Neuronal stem cell (in vitro differentiated cells): Measurements from ENCODE around the gene ACOT11.

ENCODE experiments used
- DNase-seq: peaks from one replicate; pipeline ENCODE4 v3.0.0-alpha.2; 2013; ENCODE audit warnings: low spot score
- H2AFZ ChIP-seq: one replicate; pipeline ENCODE4 v1.6.1; 2013; ENCODE audit warnings: mild to moderate bottlenecking, low read length, inconsistent platforms
- H2AK5ac ChIP-seq: 2 replicates; pipeline ENCODE4 v1.6.1; 2013; ENCODE audit warnings: low read depth, mild to moderate bottlenecking, inconsistent platforms, low read length, moderate library complexity, mixed read lengths
- H2BK120ac ChIP-seq: 2 replicates; pipeline ENCODE4 v1.6.1; 2013; ENCODE audit warnings: low read depth, mild to moderate bottlenecking, inconsistent platforms, low read length, moderate library complexity, mixed read lengths
- H2BK12ac ChIP-seq: one replicate; pipeline ENCODE4 v1.6.1; 2013; ENCODE audit warnings: low read length, inconsistent platforms
- H2BK15ac ChIP-seq: 2 replicates; pipeline ENCODE4 v1.6.1; 2013; ENCODE audit warnings: mild to moderate bottlenecking, low read length, inconsistent platforms, mixed read lengths
- H2BK5ac ChIP-seq: one replicate; pipeline ENCODE4 v1.6.1; 2013; ENCODE audit warnings: inconsistent platforms, mild to moderate bottlenecking, low read length, moderate library complexity
- H3K14ac ChIP-seq: one replicate; pipeline ENCODE4 v1.6.1; 2013; ENCODE audit warnings: low read length, inconsistent platforms
- H3K18ac ChIP-seq: 2 replicates; pipeline ENCODE4 v1.6.1; 2013; ENCODE audit warnings: low read length, inconsistent platforms
- H3K23ac ChIP-seq: 2 replicates; pipeline ENCODE4 v1.6.1; 2013; ENCODE audit warnings: low read depth, mild to moderate bottlenecking, mixed read lengths, low read length, inconsistent platforms; ENCODE audit not compliant: poor library complexity
- H3K27ac ChIP-seq: replicated peaks from 3 replicates; pipeline ENCODE4 v1.5.1; 2013; ENCODE audit warnings: low read length, inconsistent platforms
- H3K27me3 ChIP-seq, 3 experiments: 2 replicates each; pipeline ENCODE4 v1.6.1; 2013; ENCODE audit warnings: low read length in 3 of 3, mild to moderate bottlenecking in 2 of 3, inconsistent platforms in 1 of 3, low read depth in 1 of 3, mixed read lengths in 1 of 3, moderate library complexity in 1 of 3; ENCODE audit not compliant: control insufficient read depth in 3 of 3, insufficient read depth in 3 of 3
- H3K36me3 ChIP-seq, 2 donors: replicated peaks in 1 of 2; 2 replicates each; pipeline ENCODE4 v1.6.1; 2013; ENCODE audit warnings: low read length in 2 of 2; ENCODE audit not compliant: control insufficient read depth in 2 of 2, insufficient read depth in 2 of 2
- H3K4ac ChIP-seq: 2 replicates; pipeline ENCODE4 v1.6.1; 2013; ENCODE audit warnings: inconsistent platforms, mild to moderate bottlenecking, low read length, moderate library complexity
- H3K4me1 ChIP-seq, 2 donors: 1 replicate in 1 of 2; 2 replicates in 1 of 2; pipeline ENCODE4 v1.6.1; 2013; ENCODE audit warnings: low read length in 2 of 2, low read depth in 1 of 2; ENCODE audit not compliant: control insufficient read depth in 2 of 2, insufficient read depth in 1 of 2
- H3K4me2 ChIP-seq: one replicate; pipeline ENCODE4 v1.6.1; 2013; ENCODE audit warnings: mild to moderate bottlenecking, low read length, inconsistent platforms; ENCODE audit not compliant: insufficient read depth, poor library complexity, severe bottlenecking
- H3K4me3 ChIP-seq, 2 donors: 2 replicates each; pipeline ENCODE4 v1.5.1; 2013; ENCODE audit warnings: low read length in 2 of 2, mild to moderate bottlenecking in 2 of 2, inconsistent platforms in 1 of 2, moderate library complexity in 1 of 2
- H3K79me1 ChIP-seq: one replicate; pipeline ENCODE4 v1.6.1; 2013; ENCODE audit warnings: low read depth, mild to moderate bottlenecking, inconsistent platforms, low read length, moderate library complexity
- H3K9ac ChIP-seq: one replicate; pipeline ENCODE4 v1.6.1; 2013; ENCODE audit warnings: mild to moderate bottlenecking, low read depth, low read length, inconsistent platforms; ENCODE audit not compliant: poor library complexity
- H3K9me3 ChIP-seq, 2 donors: replicated peaks in 1 of 2; 2 replicates each; pipeline versions ENCODE3 to v1.6.1; 2013; ENCODE audit warnings: low read length in 2 of 2, mild to moderate bottlenecking in 2 of 2, inconsistent platforms in 1 of 2, low read depth in 1 of 2, mixed read lengths in 1 of 2, moderate library complexity in 1 of 2; ENCODE audit not compliant: control insufficient read depth in 2 of 2, insufficient read depth in 1 of 2
- H4K8ac ChIP-seq: one replicate; pipeline ENCODE4 v1.6.1; 2013; ENCODE audit warnings: low read depth, mild to moderate bottlenecking, inconsistent platforms, low read length, moderate library complexity
- H4K91ac ChIP-seq: one replicate; pipeline ENCODE4 v1.6.1; 2013; ENCODE audit warnings: low read length, low read depth, mild to moderate bottlenecking, inconsistent platforms; ENCODE audit not compliant: poor library complexity
- WGBS, 2 donors: extraction: QIAGEN DNeasy Blood & Tissue Kit; methylation state at CpG; one replicate each; pipeline ENCODE4 v1.1.7; 2013; ENCODE audit warnings: missing lambda C conversion rate in 2 of 2, mixed read lengths in 1 of 2; ENCODE audit not compliant: insufficient read length in 2 of 2, insufficient replicate concordance in 1 of 2; ENCODE audit errors: extremely low coverage in 2 of 2; 5-methylcytosine and 5-hydroxymethylcytosine counted together

The ACOT11 gene

DNA sequence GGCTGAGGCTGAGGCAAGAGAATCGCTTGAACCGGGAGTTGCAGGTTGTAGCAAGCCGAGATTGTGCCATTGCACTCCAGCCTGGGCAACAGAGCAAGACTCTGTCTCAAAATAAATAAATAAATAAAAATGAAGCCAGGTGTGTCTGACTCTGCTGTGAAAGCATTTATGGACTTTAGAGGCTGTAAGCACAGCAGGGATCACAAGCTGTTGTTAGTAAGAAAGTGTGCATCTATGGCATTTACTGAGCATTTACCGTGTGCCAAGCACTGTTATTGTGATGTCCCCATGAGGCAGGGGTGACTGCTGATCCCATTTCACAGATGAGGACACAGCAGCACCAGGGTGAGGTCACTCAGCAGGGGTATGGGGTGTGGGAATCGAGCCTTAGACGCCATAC is 55.2 kb downstream of the ACOT11 start:
- H3K4me1 ChIP-seq = peaks cover 0 to 6% of the 10 kb centered on the region in 2 donors
- no peak overlapping the region for H2AK5ac ChIP-seq
- H3K27ac ChIP-seq = no peak overlapping the region
- H2AFZ ChIP-seq = no peak overlapping the region
- no peak overlapping the region for H4K91ac ChIP-seq
- H3K4me2 ChIP-seq = no peak overlapping the region
- H2BK15ac ChIP-seq = no peak overlapping the region
- H3K9ac ChIP-seq = no peak overlapping the region
- no peak overlapping the region for H3K4ac ChIP-seq
- H2BK120ac ChIP-seq = no peak overlapping the region
- H4K8ac ChIP-seq = no peak overlapping the region
- no peak overlapping the region for H2BK12ac ChIP-seq
- peak overlapping the region; percentile 46 for H3K23ac ChIP-seq
- H3K14ac ChIP-seq = no peak overlapping the region
- peaks cover 0 to 2% of the 10 kb centered on the region in 2 donors for H3K36me3 ChIP-seq
- H3K9me3 ChIP-seq = peaks cover 0 to 2% of the 10 kb centered on the region in 2 donors
- no CpG with 5 or more reads among the region's 6 CpGs for WGBS, 2 donors
- H3K79me1 ChIP-seq = no peaks in the 10 kb centered on the region
- H2BK5ac ChIP-seq = no peak overlapping the region
- no peak for DNase-seq
- H3K4me3 ChIP-seq = no peak overlapping the region
- peak overlapping the region; percentile 23 for H3K18ac ChIP-seq
- no peaks in the 10 kb centered on the region for H3K27me3 ChIP-seq

DNA sequence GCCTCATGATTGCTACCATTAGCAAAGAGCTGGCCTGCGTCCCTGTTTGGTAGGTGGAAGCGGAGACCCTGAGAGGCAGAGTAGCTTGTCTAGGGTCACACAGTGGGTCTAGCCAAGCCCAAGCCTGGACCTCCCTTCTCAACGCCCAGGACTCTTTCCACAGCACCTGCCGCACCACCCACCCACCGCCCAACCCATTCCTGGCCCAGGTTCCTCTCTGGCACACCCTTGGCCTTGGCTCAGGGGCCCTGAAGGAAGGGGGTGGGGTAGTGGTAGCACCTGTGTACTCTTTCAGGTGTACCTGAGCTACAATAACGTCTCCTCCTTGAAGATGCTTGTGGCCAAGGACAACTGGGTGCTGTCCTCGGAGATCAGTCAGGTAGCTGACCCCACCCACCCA is 56.0 kb downstream of the ACOT11 start:
- Histone ChIP-seq H3K79me1 (no peaks in the 10 kb centered on the region), H3K27ac (no peak overlapping the region), H3K14ac (no peak overlapping the region), H3K9ac (no peak overlapping the region), H4K8ac (no peak overlapping the region), H2BK5ac (no peak overlapping the region), H3K27me3 (no peaks in the 10 kb centered on the region), H3K18ac (no peak overlapping the region), H2AFZ (no peak overlapping the region), H3K4me1 (peaks cover 0 to 6% of the 10 kb centered on the region in 2 donors), H2AK5ac (peak overlapping the region; percentile 82), H2BK12ac (no peak overlapping the region), H3K4me2 (no peak overlapping the region), H4K91ac (no peak overlapping the region), H3K9me3 (peaks cover 0 to 2% of the 10 kb centered on the region in 2 donors), H3K4ac (no peak overlapping the region), H2BK15ac (peak overlapping the region; percentile 62), H3K23ac (no peak overlapping the region), H3K4me3 (no peak overlapping the region), H3K36me3 (peaks cover 0 to 2% of the 10 kb centered on the region in 2 donors), H2BK120ac (no peak overlapping the region)
- WGBS, 2 donors = no CpG with 5 or more reads among the region's 7 CpGs
- DNase-seq = no peak

- Histone ChIP-seq H3K23ac (no peak overlapping the region), H3K4me3 (peak overlapping the region in 1 of 2 donors; percentile 30), H2AK5ac (no peak overlapping the region), H2BK120ac (no peak overlapping the region), H2BK12ac (no peak overlapping the region), H3K18ac (peak overlapping the region; percentile 42), H3K14ac (peak overlapping the region; percentile 57), H4K91ac (no peak overlapping the region), H3K36me3 (peaks cover 0 to 2% of the 10 kb centered on the region in 2 donors), H2AFZ (no peak overlapping the region), H3K9ac (peak overlapping the region; percentile 0), H3K9me3 (peaks cover 0 to 2% of the 10 kb centered on the region in 2 donors), H3K27me3 (no peaks in the 10 kb centered on the region), H4K8ac (no peak overlapping the region), H3K79me1 (no peaks in the 10 kb centered on the region), H3K4me2 (no peak overlapping the region), H3K4ac (no peak overlapping the region), H3K4me1 (peaks cover 0 to 6% of the 10 kb centered on the region in 2 donors), H2BK5ac (no peak overlapping the region), H3K27ac (no peak overlapping the region), H2BK15ac (no peak overlapping the region)
- WGBS, 2 donors = no CpG with 5 or more reads among the region's 13 CpGs
- DNase-seq = no peak
Measured at GRCh38 chr1:54604572-54605370, 56.7 kb downstream of the ACOT11 start.

GRCh38 chr1:54606096-54606989 is 58.3 kb downstream of the ACOT11 start:
- Histone ChIP-seq H3K79me1 (no peaks in the 10 kb centered on the region), H3K14ac (no peak overlapping the region), H3K36me3 (no peaks in the 10 kb centered on the region), H3K9me3 (no peaks in the 10 kb centered on the region), H4K8ac (no peak overlapping the region), H3K9ac (no peak overlapping the region), H3K4me2 (no peak overlapping the region), H3K27ac (no peak overlapping the region), H2AFZ (no peak overlapping the region), H3K4me3 (peak overlapping the region in 1 of 2 donors; percentile 15), H3K18ac (peak overlapping the region; percentile 58), H4K91ac (no peak overlapping the region), H2BK12ac (no peak overlapping the region), H3K27me3 (no peaks in the 10 kb centered on the region), H2BK5ac (peak overlapping the region; percentile 6), H2BK120ac (no peak overlapping the region), H2BK15ac (peak overlapping the region; percentile 4), H3K4ac (no peak overlapping the region), H3K23ac (no peak overlapping the region), H2AK5ac (peak overlapping the region; percentile 79), H3K4me1 (peaks cover 0 to 5% of the 10 kb centered on the region in 2 donors)
- WGBS, 2 donors = no CpG with 5 or more reads among the region's 9 CpGs
- DNase-seq = no peak
